Measurements from ENCODE around the gene CLEC10A.
"Not testable (repeated sequence)": the region's sequence is repeated elsewhere in the genome, so short reads cannot be mapped to it uniquely, and the experiment has no call there.

Gene CLEC10A

DNA sequence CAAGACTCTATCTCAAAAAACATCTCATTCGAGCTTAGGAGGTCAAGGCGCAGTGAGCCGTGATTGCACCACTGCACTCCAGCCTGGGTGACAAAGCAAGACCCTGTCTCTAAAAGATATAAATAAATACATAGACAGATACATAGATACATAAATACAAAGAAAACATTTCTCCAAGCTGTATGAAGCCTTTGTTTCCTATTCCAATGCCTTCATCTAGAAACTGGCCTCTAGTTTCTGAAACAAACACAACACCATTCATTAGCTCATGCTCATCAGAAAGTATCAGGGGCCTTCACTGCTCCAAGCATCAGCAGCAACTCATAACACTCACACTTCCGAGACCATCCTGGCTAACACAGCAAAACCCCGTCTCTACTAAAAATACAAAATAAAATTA lies 44.9 kb upstream of the CLEC10A start:
- no peaks in the 10 kb centered on the region for H3K4me1 ChIP-seq (ENCODE audit: insufficient read depth, low read length, poor library complexity, severe bottlenecking)
- no peak for TF ChIP-seq EZH2phosphoT487 (IDR thresholded peaks at IDR 0.05; ENCODE audit: borderline replicate concordance)

DNA sequence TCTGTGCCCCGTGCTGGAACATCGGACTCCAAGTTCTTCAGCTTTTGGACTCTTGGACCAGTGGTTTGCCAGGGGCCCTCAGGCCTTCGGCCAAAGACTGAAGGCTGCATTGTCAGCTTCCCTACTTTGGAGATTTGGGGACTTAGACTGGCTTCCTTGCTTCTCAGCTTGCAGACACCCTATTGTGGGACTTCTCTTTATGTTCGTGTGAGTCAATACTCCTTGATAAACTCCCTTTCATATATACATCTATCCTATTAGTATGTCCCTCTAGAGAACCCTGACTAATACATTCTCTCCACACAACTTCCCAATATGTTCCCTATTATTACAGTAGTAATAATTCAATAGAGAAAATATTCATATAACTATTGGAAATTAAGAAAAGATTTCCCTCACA lies 43.8 kb upstream of the CLEC10A start:
- Histone ChIP-seq H3K4me3 (ENCODE audit: low read length, poor library complexity, severe bottlenecking) (no peak overlapping the region), H3K9me3 (ENCODE audit: insufficient read depth, low read depth, low read length) (no peaks in the 10 kb centered on the region), H3K4me2 (ENCODE audit: low read depth, low read length, poor library complexity, severe bottlenecking) (no peak overlapping the region), H3K36me3 (ENCODE audit: insufficient read depth, low read length) (no peaks in the 10 kb centered on the region), H3K27me3 (ENCODE audit: insufficient read depth, low read length, poor library complexity, severe bottlenecking) (no peaks in the 10 kb centered on the region), H3K79me2 (ENCODE audit: insufficient read depth, low read length) (no peaks in the 10 kb centered on the region), H3K9ac (ENCODE audit: low read depth, low read length, poor library complexity, severe bottlenecking) (no peak overlapping the region), H3K9me2 (replicated peaks; ENCODE audit: low read depth, low read length) (no peaks in the 10 kb centered on the region), H2AFZ (ENCODE audit: low read length) (no peak overlapping the region), H3K4me1 (ENCODE audit: insufficient read depth, low read length, poor library complexity, severe bottlenecking) (no peaks in the 10 kb centered on the region), H3F3A (ENCODE audit: low read depth) (no peaks in the 10 kb centered on the region), H4K20me1 (ENCODE audit: insufficient read depth, low read length, poor library complexity, severe bottlenecking) (no peaks in the 10 kb centered on the region)
- TF ChIP-seq EZH2phosphoT487 (IDR thresholded peaks at IDR 0.05; ENCODE audit: borderline replicate concordance): no peak
- TF ChIP-seq, protein P1, sequence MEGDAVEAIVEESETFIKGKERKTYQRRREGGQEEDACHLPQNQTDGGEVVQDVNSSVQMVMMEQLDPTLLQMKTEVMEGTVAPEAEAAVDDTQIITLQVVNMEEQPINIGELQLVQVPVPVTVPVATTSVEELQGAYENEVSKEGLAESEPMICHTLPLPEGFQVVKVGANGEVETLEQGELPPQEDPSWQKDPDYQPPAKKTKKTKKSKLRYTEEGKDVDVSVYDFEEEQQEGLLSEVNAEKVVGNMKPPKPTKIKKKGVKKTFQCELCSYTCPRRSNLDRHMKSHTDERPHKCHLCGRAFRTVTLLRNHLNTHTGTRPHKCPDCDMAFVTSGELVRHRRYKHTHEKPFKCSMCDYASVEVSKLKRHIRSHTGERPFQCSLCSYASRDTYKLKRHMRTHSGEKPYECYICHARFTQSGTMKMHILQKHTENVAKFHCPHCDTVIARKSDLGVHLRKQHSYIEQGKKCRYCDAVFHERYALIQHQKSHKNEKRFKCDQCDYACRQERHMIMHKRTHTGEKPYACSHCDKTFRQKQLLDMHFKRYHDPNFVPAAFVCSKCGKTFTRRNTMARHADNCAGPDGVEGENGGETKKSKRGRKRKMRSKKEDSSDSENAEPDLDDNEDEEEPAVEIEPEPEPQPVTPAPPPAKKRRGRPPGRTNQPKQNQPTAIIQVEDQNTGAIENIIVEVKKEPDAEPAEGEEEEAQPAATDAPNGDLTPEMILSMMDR (conservative IDR thresholded peaks at IDR 0.05; ENCODE audit: low read length): no peak

More for the DNA sequence above, 44.9 kb upstream of the CLEC10A start:
- no peaks in the 10 kb centered on the region for H3F3A ChIP-seq (ENCODE audit: low read depth)
- H3K36me3 ChIP-seq (ENCODE audit: insufficient read depth, low read length): no peaks in the 10 kb centered on the region
- no peak overlapping the region for H3K4me2 ChIP-seq (ENCODE audit: low read depth, low read length, poor library complexity, severe bottlenecking)
- H4K20me1 ChIP-seq (ENCODE audit: insufficient read depth, low read length, poor library complexity, severe bottlenecking): no peaks in the 10 kb centered on the region
- no peak overlapping the region for H3K4me3 ChIP-seq (ENCODE audit: low read length, poor library complexity, severe bottlenecking)
- H3K9ac ChIP-seq (ENCODE audit: low read depth, low read length, poor library complexity, severe bottlenecking): no peak overlapping the region
- no peak overlapping the region for H2AFZ ChIP-seq (ENCODE audit: low read length)
- no peaks in the 10 kb centered on the region for H3K9me3 ChIP-seq (ENCODE audit: insufficient read depth, low read depth, low read length)
- H3K79me2 ChIP-seq (ENCODE audit: insufficient read depth, low read length): no peaks in the 10 kb centered on the region
- no peaks in the 10 kb centered on the region for H3K27me3 ChIP-seq (ENCODE audit: insufficient read depth, low read length, poor library complexity, severe bottlenecking)
- no peaks in the 10 kb centered on the region for H3K9me2 ChIP-seq (replicated peaks; ENCODE audit: low read depth, low read length)

DNA sequence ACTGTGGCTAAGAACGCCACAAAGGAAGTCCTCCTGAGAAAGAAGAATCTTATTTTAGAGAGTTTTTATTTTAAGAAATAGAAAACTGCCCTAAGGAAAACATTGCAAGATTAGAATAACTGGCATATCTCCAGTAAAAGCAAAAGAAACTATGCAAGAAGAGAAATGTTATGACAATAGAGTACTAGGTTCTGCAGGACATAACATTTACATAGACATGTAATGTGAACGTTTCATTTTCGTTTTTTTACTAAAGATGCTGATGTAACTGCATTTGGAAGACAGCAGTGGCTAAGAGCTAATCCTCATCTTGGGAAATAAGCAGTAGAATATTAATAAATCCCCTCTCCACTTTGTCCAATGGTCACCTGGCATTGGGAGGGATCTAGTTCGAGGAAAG lies 42.3 kb upstream of the CLEC10A start:
- H4K20me1 ChIP-seq (ENCODE audit: insufficient read depth, low read length, poor library complexity, severe bottlenecking): no peaks in the 10 kb centered on the region
- H3K4me3 ChIP-seq (ENCODE audit: low read length, poor library complexity, severe bottlenecking): no peak overlapping the region
- no peaks in the 10 kb centered on the region for H3F3A ChIP-seq (ENCODE audit: low read depth)
- TF ChIP-seq EZH2phosphoT487 (IDR thresholded peaks at IDR 0.05; ENCODE audit: borderline replicate concordance): no peak
- TF ChIP-seq, protein P1 (conservative IDR thresholded peaks at IDR 0.05; ENCODE audit: low read length): no peak
- H3K4me1 ChIP-seq (ENCODE audit: insufficient read depth, low read length, poor library complexity, severe bottlenecking): no peaks in the 10 kb centered on the region
- H3K4me2 ChIP-seq (ENCODE audit: low read depth, low read length, poor library complexity, severe bottlenecking): no peak overlapping the region
- no peaks in the 10 kb centered on the region for H3K27me3 ChIP-seq (ENCODE audit: insufficient read depth, low read length, poor library complexity, severe bottlenecking)
- no peaks in the 10 kb centered on the region for H3K79me2 ChIP-seq (ENCODE audit: insufficient read depth, low read length)
- H3K36me3 ChIP-seq (ENCODE audit: insufficient read depth, low read length): no peaks in the 10 kb centered on the region
- no peaks in the 10 kb centered on the region for H3K9me2 ChIP-seq (replicated peaks; ENCODE audit: low read depth, low read length)
- H3K9me3 ChIP-seq (ENCODE audit: insufficient read depth, low read depth, low read length): no peaks in the 10 kb centered on the region
- H2AFZ ChIP-seq (ENCODE audit: low read length): no peak overlapping the region
- H3K9ac ChIP-seq (ENCODE audit: low read depth, low read length, poor library complexity, severe bottlenecking): no peak overlapping the region

DNA sequence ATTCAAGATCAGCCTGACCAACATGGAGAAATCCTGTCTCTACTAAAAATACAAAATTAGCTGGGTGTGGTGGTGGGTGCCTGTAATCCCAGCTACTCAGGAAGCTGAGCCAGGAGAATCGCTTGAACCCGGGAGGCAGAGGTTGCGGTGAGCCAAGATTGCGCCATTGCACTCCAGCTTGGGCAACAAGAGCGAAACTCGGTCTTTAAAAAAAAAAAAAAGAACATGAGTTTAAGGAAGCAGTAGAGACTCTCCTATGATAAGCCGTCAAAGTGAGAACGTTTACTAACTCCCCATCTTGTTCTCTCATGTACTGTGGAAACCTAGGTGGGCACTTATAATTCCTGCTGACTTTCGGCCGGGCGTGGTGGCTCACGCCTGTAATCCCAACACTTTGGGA lies 40.6 kb upstream of the CLEC10A start:
- H3K4me1 ChIP-seq (ENCODE audit: insufficient read depth, low read length, poor library complexity, severe bottlenecking); H3K36me3 ChIP-seq (ENCODE audit: insufficient read depth, low read length); H3K4me3 ChIP-seq (ENCODE audit: low read length, poor library complexity, severe bottlenecking); H3K79me2 ChIP-seq (ENCODE audit: insufficient read depth, low read length); H3K9ac ChIP-seq (ENCODE audit: low read depth, low read length, poor library complexity, severe bottlenecking); H3K9me3 ChIP-seq (ENCODE audit: insufficient read depth, low read depth, low read length); H2AFZ ChIP-seq (ENCODE audit: low read length); H4K20me1 ChIP-seq (ENCODE audit: insufficient read depth, low read length, poor library complexity, severe bottlenecking); H3F3A ChIP-seq (ENCODE audit: low read depth); H3K27me3 ChIP-seq (ENCODE audit: insufficient read depth, low read length, poor library complexity, severe bottlenecking); H3K9me2 ChIP-seq (replicated peaks; ENCODE audit: low read depth, low read length); H3K4me2 ChIP-seq (ENCODE audit: low read depth, low read length, poor library complexity, severe bottlenecking): not testable (repeated sequence)
